GM12878 (cell line): ENCODE data around the gene PRICKLE3.

Source experiments
- EZH2 ChIP-seq: IDR thresholded peaks from 2 replicates; pipeline ENCODE4 v1.6.1; 2012; ENCODE audit warnings: low read depth, mild to moderate bottlenecking, control low read depth, inconsistent platforms, low read length, borderline replicate concordance; ENCODE audit not compliant: control insufficient read depth
- FOXM1 ChIP-seq: IDR thresholded peaks from 2 replicates; pipeline ENCODE4 v1.6.1; 2012; ENCODE audit warnings: low read depth, mild to moderate bottlenecking, inconsistent platforms, low read length, moderate library complexity
- GABPA ChIP-seq: IDR thresholded peaks from 2 replicates; pipeline ENCODE4 v1.6.1; 2014; ENCODE audit warnings: antibody characterized with exemption, low read depth, mild to moderate bottlenecking, inconsistent platforms
- IKZF2 ChIP-seq, 2 experiments: fragments of 450-650 bp; IDR thresholded peaks; 2 replicates each; pipeline ENCODE4 v1.6.1; 2017; ENCODE audit warnings: mild to moderate bottlenecking in 2 of 2, moderate library complexity in 2 of 2
- JUNB ChIP-seq: IDR thresholded peaks from 2 replicates; pipeline ENCODE4 v1.6.1; 2016; ENCODE audit warnings: antibody characterized with exemption, mild to moderate bottlenecking
- POLR2A ChIP-seq: IDR thresholded peaks from 2 replicates; pipeline ENCODE4 v1.6.1; 2011; ENCODE audit warnings: low read depth, mild to moderate bottlenecking, low read length
- RBBP5 ChIP-seq: fragments of 200-600 bp; sonication (generic); conservative IDR thresholded peaks from 2 replicates; pipeline ENCODE4 v1.6.1; 2016
- SPI1 ChIP-seq: IDR thresholded peaks from 2 replicates; pipeline ENCODE4 v1.6.1; 2011; ENCODE audit warnings: low read depth, mild to moderate bottlenecking, low read length, moderate library complexity, borderline replicate concordance; ENCODE audit not compliant: insufficient read depth
- SUPT20H ChIP-seq: IDR thresholded peaks from 2 replicates; pipeline ENCODE4 v1.6.1; 2011; ENCODE audit warnings: low read depth, mild to moderate bottlenecking, low read length, moderate library complexity, borderline replicate concordance; ENCODE audit not compliant: control insufficient read depth
- TARDBP ChIP-seq: IDR thresholded peaks from 2 replicates; pipeline ENCODE4 v1.6.1; 2016; ENCODE audit warnings: borderline replicate concordance
- ZBED1 ChIP-seq: IDR thresholded peaks from 2 replicates; pipeline ENCODE4 v1.6.1; 2016; ENCODE audit warnings: borderline replicate concordance
- TF ChIP-seq, protein P1 (sequence below), 3 experiments: IDR thresholded peaks in 2 of 3; conservative IDR thresholded peaks in 1 of 3; 2 replicates each; pipeline ENCODE4 v1.5.1; 2011; ENCODE audit warnings: low read depth in 3 of 3, low read length in 3 of 3, mild to moderate bottlenecking in 3 of 3, control low read depth in 2 of 3, moderate library complexity in 2 of 3, inconsistent platforms in 1 of 3, mixed read lengths in 1 of 3; ENCODE audit not compliant: control insufficient read depth in 2 of 3, insufficient read depth in 1 of 3; ENCODE audit errors: extremely low read depth in 1 of 3

DNA sequence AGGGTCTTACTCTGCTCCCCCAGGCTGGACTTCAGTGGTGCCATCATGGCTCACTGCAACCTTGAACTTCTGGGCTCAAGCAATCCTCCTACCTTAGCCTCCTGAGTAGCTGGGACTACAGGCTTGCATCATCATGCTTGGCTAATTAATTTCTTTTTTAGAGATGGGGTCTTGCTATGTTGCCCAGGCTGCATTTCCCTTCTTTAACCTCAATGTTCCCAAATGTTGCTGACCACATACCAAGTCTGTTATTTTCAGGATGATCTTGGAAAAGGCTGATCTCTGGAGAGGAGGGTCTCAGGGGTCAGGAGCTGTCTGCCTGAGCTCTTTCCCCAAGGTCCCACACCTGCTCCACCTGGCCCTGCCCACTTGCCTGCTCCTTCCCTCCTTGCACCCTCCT lies 33.9 kb upstream of the PRICKLE3 start:
- no peak for TF ChIP-seq EZH2
- TF ChIP-seq SUPT20H, result no peak
- no peak for TF ChIP-seq POLR2A
- TF ChIP-seq SPI1, result no peak
- TF ChIP-seq ZBED1, result no peak
- no peak for TF ChIP-seq IKZF2 (IDR thresholded peaks at IDR 0.05)
- TF ChIP-seq, protein P1, sequence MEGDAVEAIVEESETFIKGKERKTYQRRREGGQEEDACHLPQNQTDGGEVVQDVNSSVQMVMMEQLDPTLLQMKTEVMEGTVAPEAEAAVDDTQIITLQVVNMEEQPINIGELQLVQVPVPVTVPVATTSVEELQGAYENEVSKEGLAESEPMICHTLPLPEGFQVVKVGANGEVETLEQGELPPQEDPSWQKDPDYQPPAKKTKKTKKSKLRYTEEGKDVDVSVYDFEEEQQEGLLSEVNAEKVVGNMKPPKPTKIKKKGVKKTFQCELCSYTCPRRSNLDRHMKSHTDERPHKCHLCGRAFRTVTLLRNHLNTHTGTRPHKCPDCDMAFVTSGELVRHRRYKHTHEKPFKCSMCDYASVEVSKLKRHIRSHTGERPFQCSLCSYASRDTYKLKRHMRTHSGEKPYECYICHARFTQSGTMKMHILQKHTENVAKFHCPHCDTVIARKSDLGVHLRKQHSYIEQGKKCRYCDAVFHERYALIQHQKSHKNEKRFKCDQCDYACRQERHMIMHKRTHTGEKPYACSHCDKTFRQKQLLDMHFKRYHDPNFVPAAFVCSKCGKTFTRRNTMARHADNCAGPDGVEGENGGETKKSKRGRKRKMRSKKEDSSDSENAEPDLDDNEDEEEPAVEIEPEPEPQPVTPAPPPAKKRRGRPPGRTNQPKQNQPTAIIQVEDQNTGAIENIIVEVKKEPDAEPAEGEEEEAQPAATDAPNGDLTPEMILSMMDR (IDR thresholded peaks at IDR 0.05 in 2 of 3, conservative IDR thresholded peaks at IDR 0.05 in 1 of 3; ENCODE audit: control insufficient read depth in 2 of 3, extremely low read depth in 1 of 3, insufficient read depth in 1 of 3, low read depth in 3 of 3, low read length in 3 of 3), result no peak
- no peak for TF ChIP-seq FOXM1
- no peak for TF ChIP-seq JUNB
- no peak for TF ChIP-seq RBBP5
- TF ChIP-seq GABPA, result no peak
- TF ChIP-seq TARDBP, result no peak
